GM19193 (cell line): Measurements from ENCODE around the gene CPNE4.

Source experiments
- POLR2A ChIP-seq: IDR thresholded peaks from 4 replicates; pipeline ENCODE4 v1.6.1; 2011; ENCODE audit not compliant: insufficient read depth, insufficient read length; ENCODE audit errors: extremely low read depth

The CPNE4 gene

GRCh38 chr3:131881777-131882176 lies 153.0 kb downstream of the CPNE4 start:
- TF ChIP-seq POLR2A: no peak

GRCh38 chr3:131880948-131881347 lies 153.9 kb downstream of the CPNE4 start:
- TF ChIP-seq POLR2A: no peak

GRCh38 chr3:131868203-131868602 lies 166.6 kb downstream of the CPNE4 start:
- no peak for TF ChIP-seq POLR2A

GRCh38 chr3:131856171-131856570 lies 178.6 kb downstream of the CPNE4 start:
- no peak for TF ChIP-seq POLR2A

- TF ChIP-seq POLR2A: no peak
Measured at GRCh38 chr3:131850223-131850622, 184.6 kb downstream of the CPNE4 start.

- TF ChIP-seq POLR2A: no peak
Measured at GRCh38 chr3:131849616-131850015, 185.2 kb downstream of the CPNE4 start.

- TF ChIP-seq POLR2A: no peak
Measured at GRCh38 chr3:131847966-131848510, 186.8 kb downstream of the CPNE4 start.

- no peak for TF ChIP-seq POLR2A
Measured at GRCh38 chr3:131846296-131846924, 188.4 kb downstream of the CPNE4 start.

GRCh38 chr3:131843174-131843573 lies 191.6 kb downstream of the CPNE4 start:
- no peak for TF ChIP-seq POLR2A

- no peak for TF ChIP-seq POLR2A
Measured at GRCh38 chr3:131840156-131840797, 194.5 kb downstream of the CPNE4 start.

GRCh38 chr3:131835906-131836305 lies 198.9 kb downstream of the CPNE4 start:
- TF ChIP-seq POLR2A: no peak

GRCh38 chr3:131831608-131832007 lies 203.2 kb downstream of the CPNE4 start:
- TF ChIP-seq POLR2A: no peak

GRCh38 chr3:131821191-131821762 lies 213.5 kb downstream of the CPNE4 start:
- no peak for TF ChIP-seq POLR2A

- TF ChIP-seq POLR2A: no peak
Measured at GRCh38 chr3:131819381-131820055, 215.3 kb downstream of the CPNE4 start.

GRCh38 chr3:131812433-131812832 lies 222.4 kb downstream of the CPNE4 start:
- no peak for TF ChIP-seq POLR2A
